A549 (cell line): ENCODE data around the gene OSBPL6. TPM values are rescaled to one million over a fixed set of nuclear protein-coding genes. Genes with fewer than 3 reads are reported as not detected.

Source experiments
- ATAC-seq, 2 experiments: fragments of 200-7000 bp in 1 of 2; fragments of >200 bp in 1 of 2; cut with Nextera tagmentation in 1 of 2; cut with Tn5 transposase in 1 of 2; 3 replicates each; pipeline versions ENCODE4 v1.8.0 to v1.9.1; 2018 to 2020; ENCODE audit warnings: mild to moderate bottlenecking in 1 of 2, moderate library complexity in 1 of 2
- CTCF ChIA-PET: fragments of 300-600 bp; sonication (Branson Sonifier 250); formaldehyde crosslinking; extraction: SDS; loops from one replicate; lab custom pipeline; 2021; ENCODE audit warnings: antibody characterized with exemption, inconsistent platforms; lab: Yijun Ruan, JAX
- POLR2A ChIA-PET: fragments of 350-600 bp; formaldehyde crosslinking; extraction: SDS; loops from one replicate; lab custom pipeline; 2021; ENCODE audit warnings: antibody characterized with exemption, inconsistent platforms; lab: Yijun Ruan, JAX
- DNase-seq, 2 experiments: peaks; one replicate each; pipeline versions ENCODE4 v3.0.0 to v3.0.0-alpha.2; 2011 to 2016; ENCODE audit warnings: low read depth in 1 of 2, low spot score in 1 of 2
- FAIRE-seq: peaks from 2 replicates; lab custom pipeline; 2011; peaks lifted over from hg19 to GRCh38; lab: Jason Lieb, UNC
- H3K27ac ChIP-seq, 2 experiments: fragments of >200 bp; sonication (Bioruptor Twin); formaldehyde crosslinking; 3 replicates each; pipeline ENCODE4 v1.5.1; 2016 to 2017
- H3K4me1 ChIP-seq: fragments of >200 bp; sonication (Bioruptor Twin); formaldehyde crosslinking; 3 replicates; pipeline ENCODE4 v1.6.1; 2016
- H3K4me2 ChIP-seq: fragments of >200 bp; sonication (Bioruptor Twin); formaldehyde crosslinking; 3 replicates; pipeline ENCODE4 v1.6.1; 2016
- H3K4me3 ChIP-seq: fragments of >200 bp; sonication (Bioruptor Twin); formaldehyde crosslinking; 3 replicates; pipeline ENCODE4 v1.5.1; 2016
- H3K9me3 ChIP-seq: fragments of >200 bp; sonication (Bioruptor Twin); formaldehyde crosslinking; 3 replicates; pipeline ENCODE4 v1.6.1; 2016
- BCL3 ChIP-seq: fragments of >200 bp; sonication (Bioruptor Twin); formaldehyde crosslinking; IDR thresholded peaks from 3 replicates; pipeline ENCODE4 v1.6.1; 2016
- CEBPB ChIP-seq, 2 experiments: fragments of >200 bp in 1 of 2; sonication (Bioruptor Twin) in 1 of 2; formaldehyde crosslinking in 1 of 2; IDR thresholded peaks; 2 replicates each; pipeline ENCODE4 v1.6.1; 2012 to 2016
- CHD2 ChIP-seq: fragments of 150-350 bp; IDR thresholded peaks from 2 replicates; pipeline ENCODE4 v1.6.1; 2014; ENCODE audit warnings: low read length; ENCODE audit not compliant: partially characterized antibody
- CTCF ChIP-seq: fragments of >200 bp; sonication (Bioruptor Twin); formaldehyde crosslinking; IDR thresholded peaks from 3 replicates; pipeline ENCODE4 v1.5.1; 2016
- EHF ChIP-seq: fragments of 250-450 bp; sonication (Bioruptor Pico); IDR thresholded peaks from 2 replicates; pipeline ENCODE4 v1.5.0; 2020; ENCODE audit warnings: mild to moderate bottlenecking
- EHMT2 ChIP-seq: fragments of 200-600 bp; sonication (generic); IDR thresholded peaks from 2 replicates; pipeline ENCODE4 v1.6.1; 2016; ENCODE audit warnings: antibody characterized with exemption, low read depth, mild to moderate bottlenecking, moderate library complexity
- ESRRA ChIP-seq: fragments of 150-350 bp; IDR thresholded peaks from 2 replicates; pipeline ENCODE4 v1.6.1; 2014; ENCODE audit warnings: mild to moderate bottlenecking, low read length, borderline replicate concordance
- FOSB ChIP-seq: fragments of 250-450 bp; sonication (Bioruptor Pico); IDR thresholded peaks from 2 replicates; pipeline ENCODE4 v1.5.0; 2020; ENCODE audit warnings: mild to moderate bottlenecking, moderate library complexity
- FOSL2 ChIP-seq, 2 experiments: fragments of 450-650 bp in 1 of 2; fragments of >200 bp in 1 of 2; sonication (Bioruptor Twin) in 1 of 2; formaldehyde crosslinking; IDR thresholded peaks; 2 replicates each; pipeline versions ENCODE4 v1.5.0 to v1.6.1; 2016 to 2020; ENCODE audit warnings: mild to moderate bottlenecking in 1 of 2, moderate library complexity in 1 of 2
- GATA3 ChIP-seq: IDR thresholded peaks from 2 replicates; pipeline ENCODE4 v1.6.1; 2012; ENCODE audit warnings: borderline replicate concordance
- MAFK ChIP-seq: fragments of 450-650 bp; IDR thresholded peaks from 2 replicates; pipeline ENCODE4 v1.6.1; 2014; ENCODE audit not compliant: partially characterized antibody
- NFE2L2 ChIP-seq: fragments of 150-350 bp; conservative IDR thresholded peaks from 2 replicates; pipeline ENCODE4 v1.6.1; 2014; ENCODE audit warnings: low read length
- NPAS2 ChIP-seq: fragments of 250-450 bp; sonication (Bioruptor Pico); IDR thresholded peaks from 2 replicates; pipeline ENCODE4 v1.8.0; 2022; ENCODE audit warnings: mild to moderate bottlenecking, moderate library complexity, borderline replicate concordance
- POLR2AphosphoS2 ChIP-seq: conservative IDR thresholded peaks from 2 replicates; pipeline ENCODE4 v1.6.1; 2012; ENCODE audit warnings: low read length, improper control_type of control experiment, inconsistent platforms
- RAD21 ChIP-seq, 2 experiments: fragments of >200 bp in 1 of 2; sonication (Bioruptor Twin) in 1 of 2; formaldehyde crosslinking in 1 of 2; IDR thresholded peaks in 1 of 2; conservative IDR thresholded peaks in 1 of 2; 2 replicates in 1 of 2; 3 replicates in 1 of 2; pipeline ENCODE4 v1.6.1; 2012 to 2018; ENCODE audit warnings: inconsistent platforms in 1 of 2
- RARB ChIP-seq: fragments of 250-450 bp; sonication (Bioruptor Pico); IDR thresholded peaks from 2 replicates; pipeline ENCODE4 v1.8.0; 2021; ENCODE audit warnings: mild to moderate bottlenecking, moderate library complexity
- SMC3 ChIP-seq: fragments of >200 bp; sonication (Bioruptor Twin); formaldehyde crosslinking; IDR thresholded peaks from 3 replicates; pipeline ENCODE4 v1.6.1; 2018; ENCODE audit warnings: inconsistent platforms
- SREBF2 ChIP-seq: fragments of 450-650 bp; IDR thresholded peaks from 2 replicates; pipeline ENCODE4 v1.6.1; 2014; ENCODE audit warnings: mild to moderate bottlenecking, moderate library complexity
- ZSCAN20 ChIP-seq: fragments of 250-450 bp; sonication (Bioruptor Pico); IDR thresholded peaks from 2 replicates; pipeline ENCODE4 v1.8.0; 2022; ENCODE audit warnings: mild to moderate bottlenecking, moderate library complexity
- WGBS: methylation state at CpG from one replicate; pipeline ENCODE4 v1.1.6; 2017; ENCODE audit errors: missing lambda C conversion rate; 5-methylcytosine and 5-hydroxymethylcytosine counted together
- polyA plus RNA-seq, 4 experiments: library from polyadenylated mRNA; depleted of rRNA in 3 of 4; stranded (reverse); fragments of >200 nt; fragmentation: RNase III in 1 of 4; extraction: RNeasy Plus Mini Kit Qiagen cat#74134 plus additional on column Dnase treatment in 1 of 4; gene quantifications; 2 replicates in 3 of 4; 3 replicates in 1 of 4; pipeline ENCODE4 v1.2.3, GENCODE V29; 2011 to 2017

Gene OSBPL6
- polyA plus RNA-seq, 2 of the 4 experiments (the other 2 are of a cell fraction): 2.9 to 8.2 TPM

DNA sequence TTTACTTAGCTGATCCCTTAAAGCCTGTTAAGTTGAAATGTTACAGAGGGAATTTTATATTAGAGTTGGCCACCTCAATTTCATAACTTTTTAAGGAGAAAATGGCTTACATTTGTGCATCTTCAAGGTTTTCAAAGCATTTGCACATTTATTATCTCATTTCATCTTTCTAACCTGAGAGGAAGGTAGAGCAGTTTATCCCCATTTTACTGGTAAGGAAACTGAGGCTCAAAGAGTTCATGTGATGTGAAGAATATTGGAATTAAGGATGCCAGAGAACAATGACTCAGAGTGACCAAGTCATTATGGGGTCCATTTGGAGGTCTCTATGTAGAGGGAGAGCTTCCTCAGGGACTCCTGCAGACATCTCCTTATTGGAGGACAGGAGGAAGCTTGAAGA, 221.7 kb downstream of the OSBPL6 start:
- FAIRE-seq (no peak), ATAC-seq (no peak), DNase-seq (no peak)
- Histone ChIP-seq H3K9me3 (no peaks in the 10 kb centered on the region), H3K27ac (no peak overlapping the region), H3K4me2 (no peak overlapping the region), H3K4me3 (no peak overlapping the region), H3K4me1 (peaks cover 14% of the 10 kb centered on the region)
- TF ChIP-seq FOSB (CRISPR knock-in tag) (no peak), ZSCAN20 (no peak), RARB (CRISPR knock-in tag) (no peak), POLR2AphosphoS2 (no peak), BCL3 (no peak), EHF (CRISPR knock-in tag) (no peak), EHMT2 (no peak), FOSL2 (IDR thresholded peaks at IDR 0.05) (no peak), FOSL2 (CRISPR knock-in tag; IDR thresholded peaks at IDR 0.05) (no peak), NFE2L2 (no peak), SREBF2 (no peak), CHD2 (no peak), NPAS2 (CRISPR knock-in tag) (no peak)
- POLR2A ChIA-PET: no interaction called here
- CTCF ChIA-PET: interaction anchor here (1.1 to 5.9 kb wide), 6 partner anchors 10 to 304 kb away, joined by 3 to 60 read pairs (median 25); partner anchors contain the start of gene RBM45

GRCh38 chr2:178417916-178418315, 223.6 kb downstream of the OSBPL6 start:
- TF ChIP-seq ESRRA (no peak), EHF (CRISPR knock-in tag) (no peak)
- ChIA-PET POLR2A (interaction anchor here (2.0 kb wide), 1 partner anchor 33 kb away, joined by 16 read pairs; the partner anchor contains the start of genes PJVK and PRKRA), CTCF (interaction anchor here (1.1 to 5.1 kb wide), 8 partner anchors 11 to 348 kb away, joined by 3 to 43 read pairs (median 9); partner anchors contain the start of gene RBM45)
- DNase-seq: no peak
- Histone ChIP-seq H3K4me2 (no peak overlapping the region), H3K4me3 (no peak overlapping the region), H3K27ac (no peak overlapping the region), H3K4me1 (peaks cover 14% of the 10 kb centered on the region), H3K9me3 (no peaks in the 10 kb centered on the region)
- 79% methylated on average over 3 of the region's 3 CpGs for WGBS
- ATAC-seq: no peak
- no peak for FAIRE-seq

DNA sequence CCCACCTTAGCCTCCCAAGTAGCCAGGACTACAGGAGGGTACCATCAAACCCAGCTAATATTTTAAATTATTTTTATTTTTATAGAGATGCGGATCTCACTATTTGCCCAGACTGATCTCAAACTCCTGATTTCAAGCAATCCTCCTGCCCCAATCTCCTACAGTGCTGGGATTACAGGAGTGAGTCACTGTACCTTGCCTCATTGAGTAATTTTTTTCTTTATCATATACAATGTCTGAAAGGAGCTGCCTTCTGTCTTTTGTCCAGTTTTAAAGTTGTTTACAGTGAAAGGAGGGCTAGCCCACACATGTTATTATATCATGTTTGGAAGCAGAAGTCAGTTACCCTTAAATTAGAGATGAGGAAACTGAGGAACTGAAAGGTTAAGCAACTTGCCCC, 224.1 kb downstream of the OSBPL6 start:
- CTCF ChIA-PET: interaction anchor here (0.7 to 5.1 kb wide), 19 partner anchors 9 to 349 kb away, joined by 3 to 43 read pairs (median 4); partner anchors contain the start of genes PJVK, PRKRA and RBM45
- no peak overlapping the region for H3K4me3 ChIP-seq
- peaks cover 14% of the 10 kb centered on the region for H3K4me1 ChIP-seq
- H3K27ac ChIP-seq: no peak overlapping the region
- no peaks in the 10 kb centered on the region for H3K9me3 ChIP-seq
- FAIRE-seq: no peak
- POLR2A ChIA-PET: interaction anchor here (2.0 kb wide), 1 partner anchor 32 kb away, joined by 16 read pairs; the partner anchor contains the start of genes PJVK and PRKRA
- no peak for DNase-seq
- H3K4me2 ChIP-seq: 0 out of 3 replicates have a peak overlapping the region, but pooled peaks have one; percentile 7
- no peak for ATAC-seq
- WGBS: 84% methylated on average over 1 of the region's 1 CpG
- TF ChIP-seq MAFK (no peak), FOSL2 (IDR thresholded peaks at IDR 0.05) (no peak), FOSL2 (CRISPR knock-in tag; IDR thresholded peaks at IDR 0.05) (0 out of 2 replicates have a peak, but pooled peaks have one; percentile 25)
- TF ChIP-seq, all 56 proteins: peak for 1

DNA sequence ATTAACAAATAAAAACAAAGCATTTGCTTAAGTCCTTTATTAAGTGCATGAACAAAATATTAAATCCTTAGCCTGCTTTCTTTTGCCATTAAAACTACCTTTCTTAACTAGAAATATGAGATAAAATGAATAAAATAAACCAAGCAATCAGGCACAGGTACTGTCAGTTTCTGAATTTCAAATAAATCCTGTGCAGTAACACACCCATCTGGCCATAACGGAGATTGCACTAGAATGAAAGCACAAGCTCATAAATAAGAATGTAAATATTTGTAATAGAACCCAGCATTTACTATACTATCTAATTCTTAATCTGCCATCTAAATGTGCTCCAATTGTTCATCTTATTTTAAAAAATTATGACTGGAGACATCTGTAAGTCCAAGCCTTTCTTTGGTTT, 224.8 kb downstream of the OSBPL6 start:
- Histone ChIP-seq H3K4me1 (peaks cover 14% of the 10 kb centered on the region), H3K27ac (no peak overlapping the region)
- FAIRE-seq (no peak), DNase-seq (peak in 1 of 2 experiments; percentile 22)
- TF ChIP-seq GATA3 (no peak), CTCF (peak; percentile 44; the same call in 2 of the 3 replicates), RAD21 (conservative IDR thresholded peaks at IDR 0.05 in 1 of 2, IDR thresholded peaks at IDR 0.05 in 1 of 2) (peak; percentile 51 to 56; a peak in 4 of 5 replicates), CEBPB (IDR thresholded peaks at IDR 0.05) (no peak), SMC3 (peak; percentile 18; the same call in 1 of the 3 replicates)
- TF ChIP-seq, all 56 proteins: peak for 3
- Histone ChIP-seq H3K9me3 (no peaks in the 10 kb centered on the region), H3K4me3 (no peak overlapping the region), H3K4me2 (no peak overlapping the region)
- POLR2A ChIA-PET: interaction anchor here (2.0 kb wide), 1 partner anchor 32 kb away, joined by 16 read pairs; the partner anchor contains the start of genes PJVK and PRKRA
- CTCF ChIA-PET: interaction anchor here (0.6 to 5.1 kb wide), 21 partner anchors 8 to 1075 kb away, joined by 3 to 43 read pairs (median 4); partner anchors contain the start of genes PJVK, PRKRA and RBM45
- no peak for ATAC-seq
- 16% methylated on average over 1 of the region's 1 CpG for WGBS
